T-helper 2 cell (primary cell): ENCODE results near the gene KNSTRN.

ENCODE experiments used
- DNase-seq, 5 experiments: peaks; one replicate each; pipeline versions ENCODE4 v3.0.0 to v3.0.0-alpha.2; 2012 to 2022

Gene KNSTRN

DNA sequence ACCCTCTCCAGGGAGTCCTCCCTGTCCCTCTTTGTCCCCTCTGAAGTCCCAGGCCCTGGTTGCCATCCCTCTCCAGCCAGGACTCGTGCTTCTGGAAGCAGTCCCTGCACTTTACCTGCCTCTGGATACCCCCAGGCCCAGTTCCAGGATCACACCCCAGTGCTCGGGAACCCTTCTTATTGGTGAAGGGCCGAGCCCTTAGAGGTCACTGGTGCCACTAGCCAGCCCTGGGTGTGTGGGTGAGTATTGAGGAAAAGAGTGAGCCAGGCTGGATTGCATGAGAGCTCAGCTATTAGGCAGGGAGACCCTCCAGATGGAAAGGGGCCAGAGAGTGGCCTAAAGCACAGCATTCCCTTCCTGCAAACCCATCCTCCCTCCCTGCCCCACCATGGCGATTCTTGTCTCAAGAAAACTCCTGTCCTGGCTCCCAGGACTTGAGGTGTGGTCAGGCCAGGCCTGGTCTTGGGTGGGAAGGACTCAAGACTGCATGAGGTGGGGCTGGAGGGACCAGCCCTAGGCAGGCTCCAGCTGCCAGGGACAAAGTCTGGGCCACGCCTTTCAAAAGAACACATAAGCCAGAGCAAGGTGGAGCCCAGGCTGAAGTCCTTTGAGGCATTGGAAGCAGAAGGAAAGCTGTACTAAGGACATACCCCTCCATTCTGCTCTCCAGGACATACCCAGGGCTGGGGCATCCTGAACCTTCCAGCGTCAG is 36.5 kb upstream of the KNSTRN start:
- DNase-seq, result no peak

DNA sequence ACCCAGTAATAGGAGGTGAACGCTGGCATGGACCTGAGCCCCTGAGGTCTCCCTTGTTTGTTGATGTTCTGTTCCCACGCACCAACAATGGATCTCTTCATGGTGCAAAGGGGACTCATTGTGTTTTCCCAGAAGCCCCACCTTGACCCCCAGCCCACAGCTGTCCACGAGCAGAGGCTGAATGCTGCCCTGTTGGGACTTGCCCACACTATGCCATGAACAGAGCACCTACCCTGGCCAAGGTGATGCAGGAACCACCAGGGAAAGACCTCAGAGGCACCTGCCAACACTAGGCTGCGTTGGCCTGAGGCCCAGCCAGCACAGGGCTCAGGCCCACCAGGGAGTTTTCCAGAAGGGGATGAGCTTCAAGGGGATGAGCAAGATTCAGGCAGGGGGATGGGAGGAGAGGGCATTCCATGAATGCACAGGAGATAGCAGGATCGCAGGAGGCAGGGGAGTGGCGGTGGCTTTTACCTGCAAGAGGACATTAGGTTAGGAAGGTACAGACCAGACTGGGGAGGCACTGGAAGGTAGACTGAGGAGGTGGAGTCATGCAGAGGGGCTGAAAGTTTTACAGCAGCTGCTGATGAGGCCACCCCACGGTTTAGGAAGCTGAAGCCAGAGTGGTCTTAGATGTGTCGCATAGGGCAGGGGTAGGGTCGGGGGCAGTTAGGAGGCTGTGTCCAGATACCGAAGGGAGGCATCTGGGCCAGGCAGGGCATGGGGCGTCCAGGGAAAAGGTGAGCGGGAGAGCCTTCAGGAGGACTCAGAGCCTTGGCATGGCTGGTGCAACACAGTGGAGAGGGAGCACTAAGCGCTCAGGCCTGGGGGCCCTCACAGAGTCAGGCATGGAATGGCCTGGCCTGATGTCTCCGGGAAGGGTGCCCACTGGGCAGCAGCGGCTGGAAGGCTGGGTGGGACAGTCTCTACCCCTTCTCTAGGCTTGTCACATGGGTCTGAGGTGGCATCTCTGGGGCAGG is 35.7 kb upstream of the KNSTRN start:
- DNase-seq, result no peak

- DNase-seq, result no peak
Measured at GRCh38 chr15:40347559-40348473, 34.7 kb upstream of the KNSTRN start.

DNA sequence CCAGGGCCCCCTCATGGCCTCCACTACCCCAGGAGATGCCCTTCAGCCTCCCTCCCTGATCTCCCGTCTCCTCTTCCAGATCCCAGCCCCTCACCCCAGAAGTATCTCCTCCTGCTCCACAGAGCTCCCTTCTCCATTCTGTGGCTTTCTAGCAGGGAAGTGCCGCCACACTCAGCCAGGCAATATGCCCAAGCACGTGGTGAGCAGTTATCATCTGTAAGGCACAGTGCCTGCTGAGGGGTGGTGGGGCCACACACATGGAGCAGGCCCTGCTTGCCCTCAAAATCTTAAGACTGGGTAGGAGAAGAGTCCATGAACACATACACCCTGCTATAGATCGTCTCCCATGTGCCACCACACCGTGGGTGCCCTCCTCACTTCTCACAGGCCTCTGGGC is 34.0 kb upstream of the KNSTRN start:
- no peak for DNase-seq

GRCh38 chr15:40349163-40349562 is 33.4 kb upstream of the KNSTRN start:
- DNase-seq, result no peak

- no peak for DNase-seq
Measured at GRCh38 chr15:40352281-40352901, 30.1 kb upstream of the KNSTRN start.

DNA sequence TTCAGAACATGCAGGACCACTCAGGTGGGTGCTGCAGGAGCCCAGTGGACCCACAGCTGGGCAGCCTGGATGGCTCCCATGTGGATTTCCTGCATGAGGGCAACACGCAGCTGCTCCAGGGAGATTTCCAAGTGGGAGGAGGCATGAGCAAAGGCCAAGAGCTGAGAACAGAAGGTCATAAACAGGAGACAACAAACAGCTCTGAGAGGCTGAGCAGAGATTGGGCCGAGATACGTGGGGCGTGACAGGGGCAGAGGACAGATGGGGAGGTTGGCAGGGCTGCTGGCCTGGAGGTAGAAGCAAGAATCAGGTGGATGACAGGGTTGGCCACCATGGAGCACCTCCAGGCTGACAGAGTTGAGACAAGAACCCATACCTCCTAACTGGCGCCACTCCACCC is 28.8 kb upstream of the KNSTRN start:
- DNase-seq, result no peak

DNA sequence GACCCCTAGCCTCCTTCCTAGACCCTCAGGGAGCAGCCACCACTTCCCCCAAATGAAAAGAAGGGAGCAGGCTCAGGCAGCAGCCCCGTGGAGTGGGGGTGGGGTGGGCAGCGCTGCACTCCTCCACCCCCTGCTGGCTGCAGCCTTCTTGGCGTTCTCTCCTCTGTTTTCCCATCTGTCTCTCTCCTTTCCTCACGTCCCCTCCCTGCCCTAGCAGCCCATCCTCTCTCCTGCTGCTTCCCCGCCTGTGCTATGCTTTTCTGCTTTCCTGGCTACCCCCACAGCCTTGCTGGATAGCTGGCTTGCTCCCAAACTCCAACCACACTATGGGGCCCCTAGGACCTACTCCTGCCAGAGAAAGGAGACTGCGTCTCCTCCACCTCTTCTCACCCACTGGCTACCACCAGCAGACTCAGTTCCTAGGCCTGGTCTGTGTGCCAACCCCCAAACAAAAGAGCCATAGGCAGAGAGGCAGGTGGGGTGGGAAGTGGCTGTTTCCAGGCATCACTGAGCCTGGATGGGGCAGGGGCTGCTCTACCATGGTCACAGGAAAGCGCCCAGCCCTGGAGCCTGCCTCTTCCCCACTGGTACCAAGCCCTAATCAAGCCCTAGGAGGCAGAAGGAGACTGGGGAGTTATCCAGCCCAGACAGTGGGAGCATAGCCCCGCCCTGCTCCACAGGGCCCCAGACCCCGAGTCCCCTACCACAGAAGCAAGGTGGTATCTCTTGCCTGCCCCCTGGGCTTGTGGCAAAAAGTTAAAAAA is 27.9 kb upstream of the KNSTRN start:
- no peak for DNase-seq

DNA sequence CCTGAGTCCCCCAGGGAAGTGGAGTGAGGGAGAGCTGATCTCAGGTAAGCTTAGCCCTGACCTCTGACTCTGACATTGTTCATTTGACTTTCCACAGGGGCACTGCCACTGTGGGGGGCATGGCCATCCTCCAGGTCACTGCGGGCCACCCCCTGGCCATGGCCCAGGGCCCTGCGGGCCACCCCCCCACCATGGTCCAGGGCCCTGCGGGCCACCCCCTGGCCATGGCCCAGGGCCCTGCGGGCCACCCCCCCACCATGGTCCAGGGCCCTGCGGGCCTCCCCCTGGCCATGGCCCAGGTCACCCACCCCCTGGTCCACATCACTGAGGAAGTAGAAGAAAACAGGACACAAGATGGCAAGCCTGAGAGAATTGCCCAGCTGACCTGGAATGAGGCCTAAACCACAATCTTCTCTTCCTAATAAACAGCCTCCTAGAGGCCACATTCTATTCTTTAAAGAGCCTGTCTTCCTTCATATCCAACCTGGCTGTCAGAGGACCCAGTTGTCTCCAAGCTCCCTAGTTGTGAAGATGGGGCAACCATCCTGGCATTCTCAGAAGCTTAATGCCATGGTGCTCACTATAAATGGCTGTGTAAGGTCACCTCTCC is 26.4 kb upstream of the KNSTRN start:
- DNase-seq, result no peak

GRCh38 chr15:40357246-40357645 is 25.3 kb upstream of the KNSTRN start:
- DNase-seq, result no peak

- DNase-seq, result peak; percentile 84 to 88 (median 86)
Measured at GRCh38 chr15:40357723-40358470, 24.6 kb upstream of the KNSTRN start, which contains the start of gene DISP2. TSS of gene DISP2 (plus strand) at chr15:40358219. CDS start at chr15:40358322, 103 bp downstream.

DNA sequence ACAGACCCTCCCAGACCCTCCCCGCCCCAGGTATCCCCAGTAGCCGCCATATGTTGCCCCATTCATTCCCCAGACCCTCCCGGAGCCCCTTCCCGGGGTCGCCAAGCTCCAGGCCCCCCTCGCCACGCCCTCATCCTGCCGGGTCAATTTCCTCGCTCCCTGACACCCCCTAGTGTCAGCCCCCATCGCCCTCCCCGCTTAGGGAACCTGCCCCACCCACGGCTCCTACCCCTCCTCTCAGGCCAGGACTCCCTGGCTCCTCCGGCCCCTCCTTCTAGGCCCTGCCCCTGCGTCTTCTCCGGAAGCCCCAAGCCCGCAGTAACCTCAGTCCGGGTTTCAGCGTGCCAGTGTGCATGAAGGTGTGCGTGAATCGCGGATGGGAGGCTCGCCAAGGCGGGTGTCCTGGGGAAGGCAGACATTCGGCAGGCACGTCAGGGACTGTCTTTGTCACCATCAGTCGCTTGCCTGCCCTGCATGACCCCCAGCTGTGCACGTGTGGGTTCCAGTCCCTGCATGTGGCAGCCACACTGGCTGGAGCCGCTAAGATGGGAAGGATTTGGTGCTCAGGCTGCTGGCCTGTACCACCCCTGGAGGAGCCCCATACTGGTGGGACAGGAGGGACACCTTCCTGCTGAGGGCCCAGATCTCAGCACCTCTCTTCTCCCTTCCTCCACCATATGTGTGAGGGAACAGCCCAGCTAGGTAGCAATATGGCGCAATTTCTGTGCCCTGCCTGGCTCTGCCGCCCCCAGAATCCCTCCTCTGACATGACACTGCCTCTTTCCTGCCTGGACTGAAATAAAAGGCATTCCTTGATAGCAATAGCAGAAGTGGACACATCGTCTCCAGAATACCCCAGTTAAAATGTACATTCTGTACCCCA is 23.8 kb upstream of the KNSTRN start:
- peak in 1 of 5 experiments; percentile 35 for DNase-seq

GRCh38 chr15:40360015-40360414 is 22.5 kb upstream of the KNSTRN start:
- DNase-seq, result no peak

GRCh38 chr15:40361640-40362039 is 20.9 kb upstream of the KNSTRN start:
- DNase-seq, result no peak

GRCh38 chr15:40363611-40364010 is 18.9 kb upstream of the KNSTRN start:
- no peak for DNase-seq

- DNase-seq, result no peak
Measured at GRCh38 chr15:40364251-40364650, 18.3 kb upstream of the KNSTRN start.

DNA sequence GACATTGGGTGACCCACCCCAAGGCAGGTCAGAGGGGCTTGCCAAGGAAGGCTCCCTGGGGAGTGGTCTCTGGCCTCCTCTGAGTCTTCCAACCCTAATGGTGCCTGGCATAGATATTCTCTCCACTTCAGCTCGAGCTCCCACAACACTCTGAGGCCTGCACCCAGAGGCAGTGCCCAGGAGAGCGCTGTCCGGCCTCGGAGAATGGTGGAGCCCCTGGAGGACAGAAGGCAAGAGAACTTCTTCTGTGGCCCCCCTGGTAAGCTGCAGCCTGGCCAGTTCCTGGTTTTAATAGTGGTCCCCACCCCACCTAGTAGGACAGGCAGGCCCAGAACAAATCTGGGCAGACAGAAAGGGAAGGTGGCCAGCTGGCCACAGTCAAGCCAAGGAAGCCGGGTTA is 17.5 kb upstream of the KNSTRN start:
- DNase-seq, result no peak

GRCh38 chr15:40365624-40366456 is 16.7 kb upstream of the KNSTRN start:
- peak in 1 of 5 experiments; percentile 16 for DNase-seq
